ENCODE results near the gene SLC11A2. TPM values are rescaled to one million over a fixed set of nuclear protein-coding genes. Genes with fewer than 3 reads are reported as not detected.

The SLC11A2 gene
- total and polyA plus RNA-seq, 9 of the 15 experiments (the other 6 are each of a cell fraction or from before 2014, with no cell fraction given) = 21.1 to 54.0 (median 32.9) TPM

GRCh38 chr12:51025836-51026638 lies at the start of gene SLC11A2 (continued):
- TF ChIP-seq HNRNPK (IDR thresholded peaks at IDR 0.05; ENCODE audit: low read depth, low read length, poor library complexity, severe bottlenecking) = no peak
- no peak for TF ChIP-seq HNRNPUL1 (IDR thresholded peaks at IDR 0.05; ENCODE audit: low read length)
- peak; percentile 83 for TF ChIP-seq POLR2A (conservative IDR thresholded peaks at IDR 0.05)
- TF ChIP-seq TFAM (CRISPR knock-in tag; conservative IDR thresholded peaks at IDR 0.05) = no peak
- TF ChIP-seq CREB3L1 (IDR thresholded peaks at IDR 0.05; ENCODE audit: borderline replicate concordance, low read depth) = peak; percentile 82
- no peak for TF ChIP-seq ZFP36 (IDR thresholded peaks at IDR 0.05; ENCODE audit: low read depth, low read length, partially characterized antibody)
- TF ChIP-seq ZFPM2 (CRISPR knock-in tag; IDR thresholded peaks at IDR 0.05) = 0 out of 2 replicates have a peak, but pooled peaks have one; percentile 49
- no peak; the same call in 1 of the 2 replicates for TF ChIP-seq TGIF2 (CRISPR knock-in tag; IDR thresholded peaks at IDR 0.05)
- no peak for TF ChIP-seq CREBBP (IDR thresholded peaks at IDR 0.05; ENCODE audit: low read depth, low read length)
- TF ChIP-seq NFE2 (IDR thresholded peaks at IDR 0.05; ENCODE audit: low read depth) = no peak
- TF ChIP-seq MYNN (IDR thresholded peaks at IDR 0.05) = peak; percentile 64; the same call in 1 of the 2 replicates
- TF ChIP-seq MYNN (CRISPR knock-in tag; IDR thresholded peaks at IDR 0.05) = no peak
- TF ChIP-seq TAL1 (IDR thresholded peaks at IDR 0.05) = no peak
- TF ChIP-seq ZSCAN32 (CRISPR knock-in tag; IDR thresholded peaks at IDR 0.05) = no peak
- peak; percentile 94 for TF ChIP-seq POLR2G (IDR thresholded peaks at IDR 0.05; ENCODE audit: low read depth, low read length)
- peak; percentile 89 for TF ChIP-seq CCNT2 (IDR thresholded peaks at IDR 0.05; ENCODE audit: borderline replicate concordance, extremely low read depth, insufficient read length, low read depth, low read length)
- no peak for TF ChIP-seq ZNF133 (CRISPR knock-in tag; IDR thresholded peaks at IDR 0.05)
- TF ChIP-seq KAT2B (IDR thresholded peaks at IDR 0.05; ENCODE audit: low read depth, low read length) = no peak
- no peak for TF ChIP-seq ELF4 (CRISPR knock-in tag; IDR thresholded peaks at IDR 0.05)
- no peak for TF ChIP-seq BMI1 (IDR thresholded peaks at IDR 0.05; ENCODE audit: low read length)
- TF ChIP-seq ZNF224 (CRISPR knock-in tag; IDR thresholded peaks at IDR 0.05) = no peak
- no peak for TF ChIP-seq HSF4 (CRISPR knock-in tag; IDR thresholded peaks at IDR 0.05; ENCODE audit: borderline replicate concordance)
- TF ChIP-seq XRCC5 (IDR thresholded peaks at IDR 0.05; ENCODE audit: low read depth, low read length) = 0 out of 2 replicates have a peak, but pooled peaks have one; percentile 52
- TF ChIP-seq PHF20 (IDR thresholded peaks at IDR 0.05; ENCODE audit: partially characterized antibody) = no peak
- TF ChIP-seq ELK3 (CRISPR knock-in tag; IDR thresholded peaks at IDR 0.05) = no peak
- TF ChIP-seq IRF1 (CRISPR knock-in tag; IDR thresholded peaks at IDR 0.05; ENCODE audit: borderline replicate concordance) = no peak
- peak; percentile 95; the same call in 1 of the 2 replicates for TF ChIP-seq KAT7 (CRISPR knock-in tag; IDR thresholded peaks at IDR 0.05; ENCODE audit: borderline replicate concordance)
- TF ChIP-seq ZNF707 (CRISPR knock-in tag; conservative IDR thresholded peaks at IDR 0.05) = no peak
